WTC11 (cell line): Measurements from ENCODE around the gene LRRC34.

Experiments
- ATF2 ChIP-seq: sonication (generic); formaldehyde crosslinking; IDR thresholded peaks from 2 replicates; pipeline ENCODE4 v1.8.1; 2022; ENCODE audit warnings: low read depth, missing genetic modification reagents, borderline replicate concordance
- CREB1 ChIP-seq: sonication (generic); formaldehyde crosslinking; IDR thresholded peaks from 2 replicates; pipeline ENCODE4 v1.8.0; 2023; ENCODE audit warnings: mild to moderate bottlenecking, missing genetic modification reagents
- CTCF ChIP-seq: fragments of 200-600 bp; IDR thresholded peaks from 2 replicates; pipeline ENCODE4 v1.8.0; 2022; ENCODE audit warnings: antibody characterized with exemption
- FOXP1 ChIP-seq: sonication (generic); formaldehyde crosslinking; IDR thresholded peaks from 2 replicates; pipeline ENCODE4 v1.8.0; 2022; ENCODE audit warnings: missing genetic modification reagents, mild to moderate bottlenecking, moderate library complexity, borderline replicate concordance
- ZBTB21 ChIP-seq: sonication (generic); formaldehyde crosslinking; IDR thresholded peaks from 2 replicates; pipeline ENCODE4 v1.8.1; 2023; ENCODE audit warnings: mild to moderate bottlenecking, missing genetic modification reagents, borderline replicate concordance
- TF ChIP-seq, protein P1 (sequence below): sonication (generic); formaldehyde crosslinking; IDR thresholded peaks from 2 replicates; pipeline ENCODE4 v1.8.1; 2022; ENCODE audit warnings: mild to moderate bottlenecking, missing genetic modification reagents, moderate library complexity, borderline replicate concordance

GRCh38 chr3:169812332-169813235 is at the start of gene LRRC34, which contains the start of gene LRRIQ4:
- no peak for TF ChIP-seq CTCF
- TF ChIP-seq CREB1: no peak
- no peak for TF ChIP-seq ATF2 (CRISPR knock-in tag)
- TF ChIP-seq ZBTB21 (CRISPR knock-in tag): no peak
- TF ChIP-seq, protein P1, sequence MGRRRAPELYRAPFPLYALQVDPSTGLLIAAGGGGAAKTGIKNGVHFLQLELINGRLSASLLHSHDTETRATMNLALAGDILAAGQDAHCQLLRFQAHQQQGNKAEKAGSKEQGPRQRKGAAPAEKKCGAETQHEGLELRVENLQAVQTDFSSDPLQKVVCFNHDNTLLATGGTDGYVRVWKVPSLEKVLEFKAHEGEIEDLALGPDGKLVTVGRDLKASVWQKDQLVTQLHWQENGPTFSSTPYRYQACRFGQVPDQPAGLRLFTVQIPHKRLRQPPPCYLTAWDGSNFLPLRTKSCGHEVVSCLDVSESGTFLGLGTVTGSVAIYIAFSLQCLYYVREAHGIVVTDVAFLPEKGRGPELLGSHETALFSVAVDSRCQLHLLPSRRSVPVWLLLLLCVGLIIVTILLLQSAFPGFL (CRISPR knock-in tag): no peak
- TF ChIP-seq FOXP1 (CRISPR knock-in tag): no peak
